ENCODE results near the gene VPS50. TPM values are rescaled to one million over a fixed set of nuclear protein-coding genes. Genes with fewer than 3 reads are reported as not detected.

VPS50 gene
- total RNA-seq, 1 experiment from 2014 or later: 15.1 TPM

DNA sequence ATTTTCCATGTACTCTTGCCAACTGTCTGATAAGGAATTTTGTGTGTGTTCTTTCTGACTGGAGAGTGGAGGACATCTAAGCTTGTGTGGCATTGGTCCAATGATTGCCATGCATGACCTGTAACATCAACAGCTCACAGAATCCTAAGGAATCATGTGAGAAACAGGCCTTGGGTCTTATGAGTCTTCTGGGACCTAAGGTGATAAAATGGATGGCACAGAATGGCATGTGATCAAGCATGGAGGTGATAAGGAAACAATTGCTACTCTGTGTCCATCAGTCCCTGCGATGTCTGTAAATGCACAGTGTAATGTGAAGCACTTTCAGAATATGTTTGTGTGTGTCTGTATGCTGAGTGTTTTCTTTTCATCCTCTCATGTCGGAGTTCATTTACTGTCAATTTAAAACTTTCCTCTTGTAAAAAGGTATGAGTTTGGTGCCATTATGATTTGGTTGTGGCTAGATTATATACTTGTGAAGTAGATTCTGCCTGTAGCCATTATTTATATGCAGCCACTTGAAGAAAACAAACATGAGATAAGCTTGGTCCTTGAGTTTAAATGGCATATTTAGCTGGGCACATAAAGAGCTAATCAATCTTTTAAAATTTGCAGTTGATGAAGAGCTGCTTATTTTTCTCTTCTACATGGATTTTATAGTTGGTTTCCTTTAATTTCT lies 127.5 kb downstream of the VPS50 start:
- no peak for ATAC-seq
- POLR2A ChIA-PET: no interaction called here

GRCh38 chr7:93361853-93362252 lies 129.7 kb downstream of the VPS50 start:
- Histone ChIP-seq H3K4me1 (ENCODE audit: control insufficient read depth in 1 of 2, insufficient read depth in 2 of 2, low read length in 2 of 2) (no peaks in the 10 kb centered on the region), H3K27ac (ENCODE audit: low read depth, low read length) (no peak overlapping the region), H2AFZ (ENCODE audit: low read depth, low read length, poor library complexity, severe bottlenecking) (no peak overlapping the region), H4K20me1 (ENCODE audit: insufficient read depth) (no peaks in the 10 kb centered on the region), H3K79me2 (ENCODE audit: insufficient read depth, low read length) (no peaks in the 10 kb centered on the region), H3K36me3 (ENCODE audit: control insufficient read depth in 1 of 2, insufficient read depth in 2 of 2, low read length in 2 of 2) (no peaks in the 10 kb centered on the region), H3K27me3 (ENCODE audit: insufficient read depth, low read length) (no peaks in the 10 kb centered on the region), H3K4me3 (replicated peaks in 1 of 2; ENCODE audit: low read depth in 1 of 2, low read length in 2 of 2) (no peak overlapping the region), H3K9ac (ENCODE audit: low read length) (no peak overlapping the region), H3K9me3 (ENCODE audit: control insufficient read depth in 1 of 2, insufficient read depth in 1 of 2, low read depth in 1 of 2, low read length in 2 of 2) (no peaks in the 10 kb centered on the region), H3K9me2 (ENCODE audit: insufficient read depth) (no peaks in the 10 kb centered on the region), H3K4me2 (ENCODE audit: low read length) (no peak overlapping the region)
- DNase-seq (ENCODE audit: low read depth, low spot score) (no peak), ATAC-seq (no peak)
- ChIA-PET POLR2A (no interaction called here), RAD21 (ENCODE audit: low non-redundant PET in 1 of 2, low total read pairs in 2 of 2, uncharacterized antibody in 2 of 2, unreplicated experiment in 2 of 2) (no interaction called here), CTCF (interaction anchor here (2.0 kb wide), 1 partner anchor 13 kb away, joined by 5 read pairs; no protein-coding TSS in a partner anchor)
- no TSS peak for BruUV-seq (replicated peaks)
- intact Hi-C loops (cut with micrococcal nuclease): no loop called here
- no peak for TF ChIP-seq FOSL1 (IDR thresholded peaks at IDR 0.05; ENCODE audit: low read depth)

More for the DNA sequence above, 127.5 kb downstream of the VPS50 start:
- ChIA-PET RAD21 (ENCODE audit: low non-redundant PET in 1 of 2, low total read pairs in 2 of 2, uncharacterized antibody in 2 of 2, unreplicated experiment in 2 of 2) (no interaction called here), CTCF (no interaction called here)
- H3K4me1 ChIP-seq (ENCODE audit: control insufficient read depth in 1 of 2, insufficient read depth in 2 of 2, low read length in 2 of 2): no peaks in the 10 kb centered on the region
- H3K4me2 ChIP-seq (ENCODE audit: low read length): no peak overlapping the region
- H3K9me2 ChIP-seq (ENCODE audit: insufficient read depth): no peaks in the 10 kb centered on the region
- no peaks in the 10 kb centered on the region for H3K36me3 ChIP-seq (ENCODE audit: control insufficient read depth in 1 of 2, insufficient read depth in 2 of 2, low read length in 2 of 2)
- no peaks in the 10 kb centered on the region for H3K79me2 ChIP-seq (ENCODE audit: insufficient read depth, low read length)
- no peaks in the 10 kb centered on the region for H3K9me3 ChIP-seq (ENCODE audit: control insufficient read depth in 1 of 2, insufficient read depth in 1 of 2, low read depth in 1 of 2, low read length in 2 of 2)
- no peaks in the 10 kb centered on the region for H4K20me1 ChIP-seq (ENCODE audit: insufficient read depth)
- TF ChIP-seq EZH2 (IDR thresholded peaks at IDR 0.05) (no peak), EZH2phosphoT487 (IDR thresholded peaks at IDR 0.05; ENCODE audit: borderline replicate concordance) (no peak), POLR2AphosphoS5 (IDR thresholded peaks at IDR 0.05; ENCODE audit: low read depth, low read length) (no peak), CBX3 (IDR thresholded peaks at IDR 0.05; ENCODE audit: low read depth) (no peak), SRF (IDR thresholded peaks at IDR 0.05; ENCODE audit: low read depth) (no peak), YY1 (IDR thresholded peaks at IDR 0.05; ENCODE audit: extremely low read depth, insufficient replicate concordance, low read depth, low read length) (no peak), SIN3A (IDR thresholded peaks at IDR 0.05; ENCODE audit: low read depth) (no peak)
- no peak overlapping the region for H3K9ac ChIP-seq (ENCODE audit: low read length)
- H3K4me3 ChIP-seq (replicated peaks in 1 of 2; ENCODE audit: low read depth in 1 of 2, low read length in 2 of 2): no peak overlapping the region
- no peak overlapping the region for H3K27ac ChIP-seq (ENCODE audit: low read depth, low read length)
- no peak overlapping the region for H2AFZ ChIP-seq (ENCODE audit: low read depth, low read length, poor library complexity, severe bottlenecking)
- DNase-seq (ENCODE audit: low read depth, low spot score): no peak
- intact Hi-C loops (cut with micrococcal nuclease): no loop called here
- no TSS peak for BruUV-seq (replicated peaks)
- no peaks in the 10 kb centered on the region for H3K27me3 ChIP-seq (ENCODE audit: insufficient read depth, low read length)
